ENCODE data around the gene FIS1.
"Not testable (repeated sequence)": the region's sequence is repeated elsewhere in the genome, so short reads cannot be mapped to it uniquely, and the experiment has no call there.

Gene FIS1

DNA sequence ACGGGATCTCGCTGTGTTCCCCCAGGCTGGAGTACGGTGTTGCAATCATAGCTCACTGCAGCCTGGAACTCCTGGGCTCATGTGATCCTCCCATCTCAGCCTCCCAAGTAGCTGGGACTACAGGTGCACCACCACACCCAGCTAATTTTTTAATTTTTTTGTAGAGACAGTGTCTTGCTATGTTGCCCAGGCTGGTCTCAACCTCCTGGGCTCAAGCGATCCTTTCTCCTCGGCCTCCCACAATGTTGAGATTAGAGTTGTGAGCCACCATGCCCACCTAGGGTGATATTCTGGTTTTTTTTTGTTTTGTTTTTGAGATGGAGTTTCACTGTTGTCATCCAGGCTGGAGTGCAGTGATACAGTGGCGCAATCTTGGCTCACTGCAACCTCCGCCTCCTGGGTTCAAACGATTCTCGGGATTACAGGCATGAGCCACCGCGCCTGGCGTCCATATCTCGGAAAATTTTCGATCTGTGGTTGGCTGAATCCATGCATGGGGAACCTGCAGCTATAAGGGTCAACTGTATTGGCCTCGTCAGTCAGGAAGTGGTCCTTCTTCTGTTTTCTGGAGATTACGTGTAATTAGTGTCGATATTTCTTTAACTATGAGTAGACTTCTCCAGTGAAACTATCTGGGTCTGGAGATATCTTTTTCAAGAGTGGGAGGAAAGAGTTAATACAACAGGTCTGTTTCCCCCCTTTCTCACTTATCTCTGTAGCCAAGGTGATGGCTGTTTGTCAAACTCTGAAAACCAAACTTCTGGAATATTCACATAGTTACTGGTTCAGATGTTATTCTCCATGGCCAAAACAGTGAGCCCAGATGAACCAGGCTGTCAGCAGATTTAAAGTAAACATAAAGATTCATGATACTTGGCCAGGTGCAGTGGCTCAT is 21.0 kb upstream of the FIS1 start:
- no peak overlapping the region for H3K4me2 ChIP-seq (ENCODE audit: insufficient read depth, low read length)
- TF ChIP-seq EZH2 (IDR thresholded peaks at IDR 0.05; ENCODE audit: borderline replicate concordance, low read depth, low read length, severe bottlenecking): no peak
- TF ChIP-seq, protein P1, sequence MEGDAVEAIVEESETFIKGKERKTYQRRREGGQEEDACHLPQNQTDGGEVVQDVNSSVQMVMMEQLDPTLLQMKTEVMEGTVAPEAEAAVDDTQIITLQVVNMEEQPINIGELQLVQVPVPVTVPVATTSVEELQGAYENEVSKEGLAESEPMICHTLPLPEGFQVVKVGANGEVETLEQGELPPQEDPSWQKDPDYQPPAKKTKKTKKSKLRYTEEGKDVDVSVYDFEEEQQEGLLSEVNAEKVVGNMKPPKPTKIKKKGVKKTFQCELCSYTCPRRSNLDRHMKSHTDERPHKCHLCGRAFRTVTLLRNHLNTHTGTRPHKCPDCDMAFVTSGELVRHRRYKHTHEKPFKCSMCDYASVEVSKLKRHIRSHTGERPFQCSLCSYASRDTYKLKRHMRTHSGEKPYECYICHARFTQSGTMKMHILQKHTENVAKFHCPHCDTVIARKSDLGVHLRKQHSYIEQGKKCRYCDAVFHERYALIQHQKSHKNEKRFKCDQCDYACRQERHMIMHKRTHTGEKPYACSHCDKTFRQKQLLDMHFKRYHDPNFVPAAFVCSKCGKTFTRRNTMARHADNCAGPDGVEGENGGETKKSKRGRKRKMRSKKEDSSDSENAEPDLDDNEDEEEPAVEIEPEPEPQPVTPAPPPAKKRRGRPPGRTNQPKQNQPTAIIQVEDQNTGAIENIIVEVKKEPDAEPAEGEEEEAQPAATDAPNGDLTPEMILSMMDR (IDR thresholded peaks at IDR 0.05; ENCODE audit: borderline replicate concordance, extremely low read depth, low read length, poor library complexity, severe bottlenecking): no peak
- no peaks in the 10 kb centered on the region for H3K27me3 ChIP-seq (ENCODE audit: insufficient read depth, low read length, poor library complexity)
- H3K9me3 ChIP-seq (ENCODE audit: insufficient read depth, low read length, severe bottlenecking): no peaks in the 10 kb centered on the region
- ATAC-seq (ENCODE audit: insufficient read depth, low read depth) (no peak), DNase-seq (no peak)
- no peak overlapping the region for H3K27ac ChIP-seq (ENCODE audit: low read length)
- no peak overlapping the region for H3K9ac ChIP-seq (ENCODE audit: low read depth, low read length)
- H3K36me3 ChIP-seq (ENCODE audit: insufficient read depth, low read length): no peaks in the 10 kb centered on the region
- H2AFZ ChIP-seq (ENCODE audit: low read depth, low read length): no peak overlapping the region
- H4K20me1 ChIP-seq (ENCODE audit: insufficient read depth, low read length): no peaks in the 10 kb centered on the region
- no peak overlapping the region for H3K4me3 ChIP-seq (ENCODE audit: low read depth in 1 of 2, low read length in 2 of 2)
- H3K4me1 ChIP-seq (ENCODE audit: insufficient read depth, low read length): no peaks in the 10 kb centered on the region
- no peaks in the 10 kb centered on the region for H3K79me2 ChIP-seq (ENCODE audit: insufficient read depth, low read length)

DNA sequence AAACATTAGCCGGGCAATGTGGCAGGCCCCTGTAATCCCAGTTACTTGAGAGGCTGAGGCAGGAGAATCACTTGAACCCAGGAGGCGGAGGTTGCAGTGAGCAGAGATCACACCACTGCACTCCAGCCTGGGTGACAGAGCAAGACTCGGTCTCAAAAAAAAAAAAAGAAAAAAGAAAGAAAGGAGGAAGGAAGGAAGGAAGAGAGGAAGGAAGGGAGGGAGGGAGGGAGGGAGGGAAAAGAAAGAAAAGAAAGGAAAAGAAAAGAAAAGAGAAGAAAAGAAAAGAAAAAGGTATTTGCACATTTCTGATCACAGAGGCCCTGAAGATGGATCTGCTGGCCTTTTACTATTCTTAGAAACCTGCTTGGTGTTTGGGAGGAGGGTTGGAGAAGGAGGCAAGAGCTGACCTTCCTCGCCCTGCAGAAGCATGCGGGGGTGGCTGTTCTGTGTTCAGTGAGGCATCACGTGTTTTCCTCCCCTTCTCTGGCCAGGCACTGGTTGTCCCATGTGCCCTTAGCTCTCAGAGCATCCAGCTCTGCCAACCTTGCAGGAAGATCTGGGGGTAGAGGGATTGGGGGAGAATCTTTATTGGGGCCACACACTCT is 19.3 kb upstream of the FIS1 start:
- ATAC-seq (ENCODE audit: insufficient read depth, low read depth): not testable (repeated sequence)

DNA sequence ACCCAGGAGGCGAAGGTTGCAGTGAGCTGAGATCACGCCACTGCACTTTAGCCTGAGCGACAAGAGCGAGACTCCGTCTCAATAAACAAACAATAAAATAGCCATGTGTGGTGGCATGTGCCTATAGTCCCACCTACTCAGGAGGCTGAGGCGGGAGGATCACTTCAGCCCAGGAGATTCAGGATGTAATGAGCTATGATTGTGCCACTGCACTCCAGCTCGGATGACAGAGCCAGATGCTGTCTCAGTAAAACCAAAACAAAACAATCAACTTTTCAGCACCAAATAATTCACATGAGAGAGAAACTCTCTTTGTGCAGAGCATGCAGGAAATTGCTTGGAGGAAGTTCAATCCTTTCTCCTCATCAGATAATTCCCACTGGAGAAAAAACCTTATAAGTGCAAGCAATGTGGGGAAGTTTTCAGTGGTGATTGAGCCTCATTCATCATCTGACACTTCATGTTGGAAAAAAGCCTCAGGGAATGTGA is 13.4 kb upstream of the FIS1 start:
- TF ChIP-seq, protein P1 (IDR thresholded peaks at IDR 0.05; ENCODE audit: borderline replicate concordance, extremely low read depth, low read length, poor library complexity, severe bottlenecking): no peak
- no peak for TF ChIP-seq EZH2 (IDR thresholded peaks at IDR 0.05; ENCODE audit: borderline replicate concordance, low read depth, low read length, severe bottlenecking)
- no peak for ATAC-seq (ENCODE audit: insufficient read depth, low read depth)
- H3K4me2 ChIP-seq (ENCODE audit: insufficient read depth, low read length): no peak overlapping the region

More for the DNA sequence above, 19.3 kb upstream of the FIS1 start:
- H2AFZ ChIP-seq (ENCODE audit: low read depth, low read length); H3K9ac ChIP-seq (ENCODE audit: low read depth, low read length); H3K9me3 ChIP-seq (ENCODE audit: insufficient read depth, low read length, severe bottlenecking); DNase-seq; H3K27me3 ChIP-seq (ENCODE audit: insufficient read depth, low read length, poor library complexity); H3K4me3 ChIP-seq (ENCODE audit: low read depth in 1 of 2, low read length in 2 of 2); H3K4me2 ChIP-seq (ENCODE audit: insufficient read depth, low read length); H3K36me3 ChIP-seq (ENCODE audit: insufficient read depth, low read length); H3K4me1 ChIP-seq (ENCODE audit: insufficient read depth, low read length); H3K79me2 ChIP-seq (ENCODE audit: insufficient read depth, low read length); H4K20me1 ChIP-seq (ENCODE audit: insufficient read depth, low read length); H3K27ac ChIP-seq (ENCODE audit: low read length): not testable (repeated sequence)

DNA sequence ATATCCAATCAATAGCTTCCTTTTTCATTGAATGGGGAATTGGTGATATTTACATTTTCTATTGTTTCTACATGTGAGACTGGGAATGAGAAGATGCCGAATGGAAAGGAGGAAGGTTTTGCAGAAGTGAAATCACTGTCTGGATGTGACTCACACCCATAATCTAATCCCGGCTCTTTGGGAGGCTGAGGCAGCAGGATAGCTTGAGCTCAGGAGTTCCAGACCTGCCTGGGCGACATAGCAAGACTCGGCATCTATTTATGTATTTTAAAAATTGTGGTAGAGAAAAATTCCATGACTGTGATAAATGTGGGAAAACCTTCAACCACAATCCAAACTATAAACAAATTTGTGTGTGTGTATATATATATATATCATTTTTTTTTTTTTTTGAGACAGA is 10.9 kb upstream of the FIS1 start:
- ATAC-seq (ENCODE audit: insufficient read depth, low read depth) (no peak), DNase-seq (no peak)
- peaks cover 3% of the 10 kb centered on the region; the same call in 1 of the 2 replicates for H4K20me1 ChIP-seq (ENCODE audit: insufficient read depth, low read length)
- peaks cover 14% of the 10 kb centered on the region for H3K4me1 ChIP-seq (ENCODE audit: insufficient read depth, low read length)
- no peaks in the 10 kb centered on the region for H3K9me3 ChIP-seq (ENCODE audit: insufficient read depth, low read length, severe bottlenecking)
- H3K27me3 ChIP-seq (ENCODE audit: insufficient read depth, low read length, poor library complexity): no peaks in the 10 kb centered on the region
- H3K36me3 ChIP-seq (ENCODE audit: insufficient read depth, low read length): no peaks in the 10 kb centered on the region
- no peak overlapping the region for H2AFZ ChIP-seq (ENCODE audit: low read depth, low read length)
- no peak overlapping the region for H3K4me3 ChIP-seq (ENCODE audit: low read depth in 1 of 2, low read length in 2 of 2)
- no peak overlapping the region for H3K4me2 ChIP-seq (ENCODE audit: insufficient read depth, low read length)
- peaks cover 13% of the 10 kb centered on the region for H3K79me2 ChIP-seq (ENCODE audit: insufficient read depth, low read length)
- H3K9ac ChIP-seq (ENCODE audit: low read depth, low read length): no peak overlapping the region
- no peak for TF ChIP-seq EZH2 (IDR thresholded peaks at IDR 0.05; ENCODE audit: borderline replicate concordance, low read depth, low read length, severe bottlenecking)
- TF ChIP-seq, protein P1 (IDR thresholded peaks at IDR 0.05; ENCODE audit: borderline replicate concordance, extremely low read depth, low read length, poor library complexity, severe bottlenecking): no peak
- no peak overlapping the region for H3K27ac ChIP-seq (ENCODE audit: low read length)

More for the DNA sequence above, 13.4 kb upstream of the FIS1 start:
- no peaks in the 10 kb centered on the region for H4K20me1 ChIP-seq (ENCODE audit: insufficient read depth, low read length)
- no peak overlapping the region for H3K4me3 ChIP-seq (ENCODE audit: low read depth in 1 of 2, low read length in 2 of 2)
- H3K79me2 ChIP-seq (ENCODE audit: insufficient read depth, low read length): no peaks in the 10 kb centered on the region
- H3K27ac ChIP-seq (ENCODE audit: low read length): no peak overlapping the region
- no peaks in the 10 kb centered on the region for H3K27me3 ChIP-seq (ENCODE audit: insufficient read depth, low read length, poor library complexity)
- H3K36me3 ChIP-seq (ENCODE audit: insufficient read depth, low read length): no peaks in the 10 kb centered on the region
- H2AFZ ChIP-seq (ENCODE audit: low read depth, low read length): no peak overlapping the region; the same call in 1 of the 2 replicates
- no peaks in the 10 kb centered on the region for H3K9me3 ChIP-seq (ENCODE audit: insufficient read depth, low read length, severe bottlenecking)
- H3K4me1 ChIP-seq (ENCODE audit: insufficient read depth, low read length): no peaks in the 10 kb centered on the region
- no peak overlapping the region for H3K9ac ChIP-seq (ENCODE audit: low read depth, low read length)
- DNase-seq: no peak

DNA sequence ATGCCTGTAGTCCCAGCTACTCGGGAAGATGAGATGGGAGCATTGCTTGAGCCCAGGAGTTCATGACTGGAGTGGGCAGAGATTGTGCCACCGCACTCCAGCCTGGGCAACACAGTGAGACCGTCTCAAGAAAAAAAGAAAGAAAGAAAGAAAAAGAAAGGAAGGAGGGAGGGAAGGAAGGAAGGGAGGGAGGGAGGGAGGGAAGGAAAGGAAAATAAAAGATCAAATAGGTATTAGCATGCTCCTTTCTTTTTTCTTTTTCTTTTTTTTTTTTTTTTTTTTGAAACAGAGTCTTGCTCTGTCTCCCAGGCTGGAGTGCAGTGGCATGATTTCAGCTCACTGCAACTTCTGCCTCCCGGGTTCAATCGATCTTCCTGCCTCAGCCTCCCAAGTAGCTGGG is 8.3 kb upstream of the FIS1 start:
- Histone ChIP-seq H3K79me2 (ENCODE audit: insufficient read depth, low read length) (peaks cover 39% of the 10 kb centered on the region), H2AFZ (ENCODE audit: low read depth, low read length) (peak overlapping the region; percentile 86; the same call in 1 of the 2 replicates), H3K4me1 (ENCODE audit: insufficient read depth, low read length) (peaks cover 30% of the 10 kb centered on the region), H3K4me2 (ENCODE audit: insufficient read depth, low read length) (peak overlapping the region; percentile 93; the same call in 1 of the 2 replicates), H3K36me3 (ENCODE audit: insufficient read depth, low read length) (peaks cover 17% of the 10 kb centered on the region)
- not testable (repeated sequence) for H3K27ac ChIP-seq (ENCODE audit: low read length); H3K9me3 ChIP-seq (ENCODE audit: insufficient read depth, low read length, severe bottlenecking); ATAC-seq (ENCODE audit: insufficient read depth, low read depth); H3K4me3 ChIP-seq (ENCODE audit: low read depth in 1 of 2, low read length in 2 of 2); H3K9ac ChIP-seq (ENCODE audit: low read depth, low read length); H3K27me3 ChIP-seq (ENCODE audit: insufficient read depth, low read length, poor library complexity); H4K20me1 ChIP-seq (ENCODE audit: insufficient read depth, low read length); DNase-seq

Data from DND-41 (cell line).